Psoas muscle (tissue), 8 donors: ENCODE data around the gene WFDC5. TPM values are rescaled to one million over a fixed set of nuclear protein-coding genes. Genes with fewer than 3 reads are reported as not detected.

ENCODE experiments used
- ATAC-seq, 4 donors: fragments of 200-7000 bp; cut with Tn5 transposase; one replicate each; pipeline ENCODE4 v1.9.1; 2020; ENCODE audit warnings: moderate library complexity in 3 of 4, mild to moderate bottlenecking in 2 of 4
- DNase-seq, 2 donors: peaks; one replicate each; pipeline ENCODE4 v3.0.0-alpha.2; 2020
- H3K27ac ChIP-seq: fragments of 200-600 bp; one replicate; pipeline ENCODE4 v1.8.0; 2022
- H3K27me3 ChIP-seq, 3 donors: fragments of 200-600 bp in 1 of 3; one replicate each; pipeline versions ENCODE4 v1.6.1 to v1.8.0; 2013 to 2022; ENCODE audit warnings: low read length in 2 of 3, mild to moderate bottlenecking in 2 of 3, moderate library complexity in 1 of 3; ENCODE audit not compliant: insufficient read depth in 3 of 3
- H3K36me3 ChIP-seq, 2 donors: fragments of 200-600 bp in 1 of 2; one replicate each; pipeline versions ENCODE4 v1.6.1 to v1.8.0; 2013 to 2022; ENCODE audit warnings: low read depth in 1 of 2, mild to moderate bottlenecking in 1 of 2, moderate library complexity in 1 of 2; ENCODE audit not compliant: insufficient read depth in 1 of 2
- H3K4me1 ChIP-seq: fragments of 200-600 bp; one replicate; pipeline ENCODE4 v1.8.0; 2022
- H3K4me3 ChIP-seq: fragments of 200-600 bp; one replicate; pipeline ENCODE4 v1.8.0; 2022; ENCODE audit warnings: mild to moderate bottlenecking
- H3K9me3 ChIP-seq: fragments of 200-600 bp; one replicate; pipeline ENCODE4 v1.8.0; 2022
- WGBS, 3 donors: extraction: QIAGEN DNeasy Blood & Tissue Kit; methylation state at CpG; one replicate each; pipeline versions ENCODE4 v1.1.6 to v1.1.7; 2013; 5-methylcytosine and 5-hydroxymethylcytosine counted together
- intact Hi-C, 2 donors: fragments of 100-400 bp; cut with DNase I; formaldehyde crosslinking; loops; one replicate each; pipeline versions ENCODE4 v1.11.0 to v1.14.2; 2022
- polyA plus RNA-seq, 3 donors: library from polyadenylated mRNA; stranded (reverse); fragments of 200-250 nt; gene quantifications; one replicate each; pipeline ENCODE4 v1.2.3, GENCODE V29; 2013
- total RNA-seq, 4 donors: library from RNA; stranded (reverse); fragmentation: NEBNext Ultra II Directional in 2 of 4; extraction: Animal tissue kit (Norgen Biotek cat#: 25700) in 2 of 4; gene quantifications; one replicate each; pipeline versions ENCODE4 v1.2.1 to v1.2.4, GENCODE V29; 2021 to 2023
- TF ChIP-seq, protein P1 (sequence below): fragments of 200-600 bp; IDR thresholded peaks from one replicate; pipeline ENCODE4 v1.8.0; 2022; ENCODE audit warnings: antibody characterized with exemption
- donor health status: healthy with polysubstance abuse.
- donor health status: DM: no; HTN: no; CAD: no; lungs with moderate emphysema.
- donor health status: Bipolar disorder and iron deficiency.
- donor health status: healthy.
- donor health status: DM: yes; HTN: yes; CAD: no.
- donor health status: DM: no; HTN: no; CAD: no.
- donor health status: DM: no; HTN: no; CAD: no.
- donor health status: DM: yes; HTN: yes; CAD: no.

WFDC5 gene
- total and polyA plus RNA-seq, 7 donors = not detected

DNA sequence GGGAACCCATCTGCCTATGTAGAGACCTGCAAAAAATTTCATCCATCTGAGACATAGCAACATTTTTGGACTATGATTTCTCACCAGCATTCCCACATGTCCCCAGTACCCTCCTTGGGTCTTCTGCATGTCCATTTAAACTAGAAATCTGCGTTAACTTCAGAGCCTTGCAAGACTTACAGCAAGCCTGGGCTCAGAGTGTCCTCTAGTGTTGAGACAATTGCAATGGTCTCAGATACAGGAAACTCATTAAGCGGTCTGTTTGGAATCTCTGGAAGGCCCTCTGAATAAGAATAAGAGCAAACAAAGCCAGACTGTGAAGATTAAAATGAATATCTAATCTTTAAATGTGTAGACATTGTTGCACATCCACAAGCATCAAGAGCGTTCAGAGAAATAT lies 39.2 kb upstream of the WFDC5 start:
- H3K27me3 ChIP-seq = no peaks in the 10 kb centered on the region
- ATAC-seq = no peak
- no peak overlapping the region for H3K27ac ChIP-seq
- H3K4me3 ChIP-seq = no peak overlapping the region
- TF ChIP-seq, protein P1, sequence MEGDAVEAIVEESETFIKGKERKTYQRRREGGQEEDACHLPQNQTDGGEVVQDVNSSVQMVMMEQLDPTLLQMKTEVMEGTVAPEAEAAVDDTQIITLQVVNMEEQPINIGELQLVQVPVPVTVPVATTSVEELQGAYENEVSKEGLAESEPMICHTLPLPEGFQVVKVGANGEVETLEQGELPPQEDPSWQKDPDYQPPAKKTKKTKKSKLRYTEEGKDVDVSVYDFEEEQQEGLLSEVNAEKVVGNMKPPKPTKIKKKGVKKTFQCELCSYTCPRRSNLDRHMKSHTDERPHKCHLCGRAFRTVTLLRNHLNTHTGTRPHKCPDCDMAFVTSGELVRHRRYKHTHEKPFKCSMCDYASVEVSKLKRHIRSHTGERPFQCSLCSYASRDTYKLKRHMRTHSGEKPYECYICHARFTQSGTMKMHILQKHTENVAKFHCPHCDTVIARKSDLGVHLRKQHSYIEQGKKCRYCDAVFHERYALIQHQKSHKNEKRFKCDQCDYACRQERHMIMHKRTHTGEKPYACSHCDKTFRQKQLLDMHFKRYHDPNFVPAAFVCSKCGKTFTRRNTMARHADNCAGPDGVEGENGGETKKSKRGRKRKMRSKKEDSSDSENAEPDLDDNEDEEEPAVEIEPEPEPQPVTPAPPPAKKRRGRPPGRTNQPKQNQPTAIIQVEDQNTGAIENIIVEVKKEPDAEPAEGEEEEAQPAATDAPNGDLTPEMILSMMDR = no peak
- WGBS, 3 donors = 48 to 63% (median 55%) methylated on average over 3 of the region's 3 CpGs
- no peak for DNase-seq
- H3K4me1 ChIP-seq = no peaks in the 10 kb centered on the region
- peaks cover 3% of the 10 kb centered on the region for H3K9me3 ChIP-seq
- no peaks in the 10 kb centered on the region for H3K36me3 ChIP-seq
- intact Hi-C loops = no loop called here

DNA sequence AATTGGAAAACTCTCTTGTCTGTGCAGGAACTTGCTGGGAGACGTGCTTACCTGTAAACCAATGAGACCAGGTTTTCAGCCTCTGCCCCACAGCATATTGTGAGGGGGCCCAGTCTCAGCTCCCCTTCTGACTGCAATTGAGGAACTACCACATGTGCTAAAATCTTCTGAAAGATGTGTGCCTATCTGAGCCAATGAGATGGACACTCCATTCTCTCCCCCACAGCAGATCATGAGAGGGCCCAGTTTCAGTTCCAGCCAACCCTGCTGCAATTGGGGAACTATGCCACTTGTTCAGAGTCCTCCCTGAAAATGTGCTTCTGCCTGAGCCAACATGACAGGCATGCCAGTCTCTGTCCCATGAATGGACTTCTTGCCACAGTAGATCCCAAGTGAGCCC lies 38.8 kb upstream of the WFDC5 start:
- ATAC-seq (no peak), DNase-seq (no peak)
- TF ChIP-seq, protein P1 = no peak
- whole genome bisulfite sequencing, 3 donors = 47 to 53% (median 52%) methylated on average over 1 of the region's 1 CpG
- Histone ChIP-seq H3K4me3 (no peak overlapping the region), H3K9me3 (no peaks in the 10 kb centered on the region), H3K27ac (no peak overlapping the region), H3K27me3 (no peaks in the 10 kb centered on the region), H3K36me3 (no peaks in the 10 kb centered on the region), H3K4me1 (no peaks in the 10 kb centered on the region)
- intact Hi-C loops = no loop called here

DNA sequence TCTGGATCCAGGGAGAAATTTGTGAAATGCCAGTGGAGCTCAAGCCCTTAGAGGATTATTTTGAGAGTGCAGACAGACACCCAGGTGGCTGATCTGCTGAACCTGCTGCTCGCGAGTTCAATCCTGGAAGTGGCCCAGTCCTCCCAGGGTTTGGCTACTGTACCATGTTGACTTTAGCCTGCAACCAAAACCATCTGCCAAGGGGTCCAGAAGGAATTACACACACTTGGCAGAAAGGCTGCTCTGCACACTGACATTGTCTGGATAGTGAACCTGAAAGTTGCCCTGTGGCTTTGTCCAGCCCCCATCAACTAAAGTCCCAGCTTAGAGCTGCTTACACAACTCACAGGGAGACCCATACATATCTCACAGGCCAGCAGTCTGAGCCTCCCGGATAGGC lies 38.2 kb upstream of the WFDC5 start:
- TF ChIP-seq, protein P1 = no peak
- Histone ChIP-seq H3K4me1 (no peaks in the 10 kb centered on the region), H3K4me3 (no peak overlapping the region), H3K27ac (no peak overlapping the region), H3K36me3 (no peaks in the 10 kb centered on the region), H3K9me3 (no peaks in the 10 kb centered on the region), H3K27me3 (no peaks in the 10 kb centered on the region)
- WGBS, 3 donors = 53 to 67% (median 63%) methylated on average over 3 of the region's 3 CpGs
- DNase-seq = no peak
- ATAC-seq = no peak
- intact Hi-C loops = no loop called here

DNA sequence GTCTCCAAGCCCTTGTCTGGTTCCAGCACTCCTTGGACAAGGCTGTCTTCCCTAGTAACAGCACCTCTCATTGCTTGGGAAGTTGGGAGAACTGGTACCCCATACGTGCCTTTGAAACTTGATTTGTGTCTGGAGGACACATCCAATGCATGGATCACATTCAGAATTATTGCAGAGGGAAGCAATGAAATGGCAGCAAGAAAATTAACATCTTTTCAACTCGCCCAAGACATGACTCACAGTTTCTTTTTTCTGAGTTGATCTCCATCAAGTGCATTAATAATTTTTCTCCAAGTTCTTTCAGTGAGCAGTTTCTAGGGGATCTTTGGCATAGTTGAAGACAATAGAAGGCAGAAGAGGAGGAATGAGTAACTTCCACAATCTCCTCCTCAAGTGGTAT lies 37.4 kb upstream of the WFDC5 start:
- Histone ChIP-seq H3K36me3 (no peaks in the 10 kb centered on the region), H3K4me3 (no peak overlapping the region), H3K27me3 (no peaks in the 10 kb centered on the region), H3K9me3 (no peaks in the 10 kb centered on the region), H3K4me1 (no peaks in the 10 kb centered on the region), H3K27ac (no peak overlapping the region)
- no peak for DNase-seq
- ATAC-seq = no peak
- WGBS, 3 donors = 49 to 70% (median 57%) methylated on average over 2 of the region's 2 CpGs
- TF ChIP-seq, protein P1 = no peak
- intact Hi-C loops = no loop called here

DNA sequence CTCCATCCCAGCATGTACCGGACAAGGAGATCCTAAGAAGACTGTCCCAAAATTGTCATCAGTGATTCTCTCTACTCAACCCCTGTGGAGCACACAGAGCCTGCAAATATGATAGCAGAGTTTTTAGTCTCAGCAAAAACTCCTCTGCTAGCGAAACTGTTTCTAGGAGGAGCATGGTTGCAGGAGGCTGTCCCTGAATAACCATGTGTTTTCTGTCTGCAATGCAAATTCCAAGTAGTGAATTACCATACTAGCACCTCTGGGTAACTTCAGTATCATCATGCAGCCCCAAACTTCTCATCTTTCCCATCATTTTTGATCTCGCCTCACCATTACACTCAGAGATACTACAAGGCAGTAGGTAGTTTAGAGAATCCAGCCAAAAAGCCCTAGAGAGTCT lies 34.1 kb upstream of the WFDC5 start:
- DNase-seq (no peak), ATAC-seq (no peak)
- Histone ChIP-seq H3K27me3 (peaks cover 2 to 10% (median 9%) of the 10 kb centered on the region in 3 donors), H3K36me3 (no peaks in the 10 kb centered on the region), H3K9me3 (no peaks in the 10 kb centered on the region), H3K27ac (no peak overlapping the region), H3K4me3 (no peak overlapping the region), H3K4me1 (no peaks in the 10 kb centered on the region)
- WGBS, 3 donors = 83 to 89% (median 85%) methylated on average over 3 of the region's 3 CpGs
- intact Hi-C loops = no loop called here
- TF ChIP-seq, protein P1 = no peak
